Suppressor macrophage treated with lipopolysaccharide for 1 hour (primary cell): ENCODE results near the gene ADAMTS12.
"Not testable (repeated sequence)": the region's sequence is repeated elsewhere in the genome, so short reads cannot be mapped to it uniquely, and the experiment has no call there.

Experiments used
- DNase-seq, 3 donors: peaks; one replicate each; pipeline ENCODE4 v3.0.0-alpha.2; 2020 to 2022

ADAMTS12 gene

GRCh38 chr5:33563983-33564908 is 327.5 kb downstream of the ADAMTS12 start:
- DNase-seq: no peak

GRCh38 chr5:33563530-33563929 is 328.3 kb downstream of the ADAMTS12 start:
- DNase-seq: no peak

GRCh38 chr5:33558489-33558888 is 333.3 kb downstream of the ADAMTS12 start:
- DNase-seq: no peak

- no peak for DNase-seq
These were observed 334.2 kb downstream of the ADAMTS12 start for GRCh38 chr5:33557605-33558004.

- DNase-seq: no peak
These were observed 335.2 kb downstream of the ADAMTS12 start for GRCh38 chr5:33556330-33557328.

GRCh38 chr5:33549982-33550567 is 341.7 kb downstream of the ADAMTS12 start:
- no peak for DNase-seq

GRCh38 chr5:33539790-33540189 is 352.0 kb downstream of the ADAMTS12 start:
- DNase-seq: not testable (repeated sequence)

- DNase-seq: no peak
These were observed 352.6 kb downstream of the ADAMTS12 start for GRCh38 chr5:33539212-33539611.

GRCh38 chr5:33538201-33538600 is 353.6 kb downstream of the ADAMTS12 start:
- no peak for DNase-seq

GRCh38 chr5:33537240-33537639 is 354.6 kb downstream of the ADAMTS12 start:
- DNase-seq: no peak

GRCh38 chr5:33536802-33537201 is 355.0 kb downstream of the ADAMTS12 start:
- DNase-seq: no peak

- DNase-seq: no peak
These were observed 360.0 kb downstream of the ADAMTS12 start for GRCh38 chr5:33531824-33532223.

- DNase-seq: no peak
These were observed 360.8 kb downstream of the ADAMTS12 start for GRCh38 chr5:33531037-33531298.

- no peak for DNase-seq
These were observed 361.4 kb downstream of the ADAMTS12 start for GRCh38 chr5:33530183-33531036.

GRCh38 chr5:33527696-33528095 is 364.1 kb downstream of the ADAMTS12 start:
- DNase-seq: no peak

GRCh38 chr5:33526755-33527154 is 365.0 kb downstream of the ADAMTS12 start:
- DNase-seq: no peak

GRCh38 chr5:33524476-33524875 is 367.3 kb downstream of the ADAMTS12 start:
- no peak for DNase-seq

- DNase-seq: no peak
These were observed 368.5 kb downstream of the ADAMTS12 start for GRCh38 chr5:33523208-33523771.

GRCh38 chr5:33516421-33516820 is 375.4 kb downstream of the ADAMTS12 start:
- DNase-seq: no peak

GRCh38 chr5:33515366-33515765 is 376.4 kb downstream of the ADAMTS12 start:
- DNase-seq: not testable (repeated sequence)

GRCh38 chr5:33513462-33514185 is 378.2 kb downstream of the ADAMTS12 start:
- DNase-seq: no peak
